AG09319 (cell line): Measurements from ENCODE around the gene INTS15.

ENCODE experiments used
- DNase-seq: peaks from one replicate; pipeline ENCODE4 v3.0.0-alpha.2; 2010; ENCODE audit warnings: low read depth; ENCODE audit errors: extremely low read depth
- TF ChIP-seq, protein P1 (sequence below): IDR thresholded peaks from 2 replicates; pipeline ENCODE4 v1.5.1; 2011; ENCODE audit warnings: low read depth, mild to moderate bottlenecking, inconsistent platforms, low read length, moderate library complexity

The INTS15 gene

DNA sequence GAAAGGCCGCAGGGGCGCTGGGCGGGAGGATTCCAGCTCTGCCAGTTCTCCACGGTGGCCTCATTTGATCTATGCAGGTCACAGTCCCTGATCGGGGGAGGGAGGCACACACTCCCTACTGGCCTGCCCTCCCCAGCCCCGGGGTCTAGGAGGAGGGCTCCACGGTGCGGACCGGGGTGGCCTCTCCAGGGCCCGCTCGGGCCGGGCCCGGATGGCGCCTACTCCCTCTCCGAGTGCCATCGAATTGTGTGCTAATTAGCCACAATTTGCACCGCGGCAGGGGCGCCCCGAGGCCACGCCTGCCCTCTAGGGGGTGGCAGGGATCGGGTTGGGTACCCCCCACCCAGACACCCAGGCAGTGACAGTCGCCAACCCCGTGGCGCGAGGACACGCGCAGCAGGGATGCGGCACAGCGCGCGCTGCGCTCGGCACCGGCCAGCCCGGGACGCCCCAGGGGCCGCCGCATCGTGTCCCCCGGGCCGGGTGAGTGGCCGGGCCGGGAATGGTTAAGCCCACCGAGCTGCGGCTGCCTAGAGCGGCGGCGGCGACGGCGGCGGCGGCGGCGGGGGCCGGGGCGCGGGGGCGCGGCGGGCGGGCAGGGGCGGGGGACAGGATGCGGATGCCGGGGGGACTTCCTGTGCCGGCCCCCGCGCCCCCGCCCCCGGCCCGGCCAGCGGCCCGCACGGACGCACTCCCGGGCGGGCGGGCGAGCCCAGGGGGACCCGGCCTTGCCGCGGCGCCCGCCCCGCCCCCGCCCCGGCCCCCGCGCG, 25.3 kb downstream of the INTS15 start, which contains the start of gene ZNF853:
Gene ZNF853, plus strand, starts transcription at position 658 of the 770 bp plus-strand sequence. CDS start 565 bp downstream, outside the sequence.
- no peak for DNase-seq
- TF ChIP-seq, protein P1, sequence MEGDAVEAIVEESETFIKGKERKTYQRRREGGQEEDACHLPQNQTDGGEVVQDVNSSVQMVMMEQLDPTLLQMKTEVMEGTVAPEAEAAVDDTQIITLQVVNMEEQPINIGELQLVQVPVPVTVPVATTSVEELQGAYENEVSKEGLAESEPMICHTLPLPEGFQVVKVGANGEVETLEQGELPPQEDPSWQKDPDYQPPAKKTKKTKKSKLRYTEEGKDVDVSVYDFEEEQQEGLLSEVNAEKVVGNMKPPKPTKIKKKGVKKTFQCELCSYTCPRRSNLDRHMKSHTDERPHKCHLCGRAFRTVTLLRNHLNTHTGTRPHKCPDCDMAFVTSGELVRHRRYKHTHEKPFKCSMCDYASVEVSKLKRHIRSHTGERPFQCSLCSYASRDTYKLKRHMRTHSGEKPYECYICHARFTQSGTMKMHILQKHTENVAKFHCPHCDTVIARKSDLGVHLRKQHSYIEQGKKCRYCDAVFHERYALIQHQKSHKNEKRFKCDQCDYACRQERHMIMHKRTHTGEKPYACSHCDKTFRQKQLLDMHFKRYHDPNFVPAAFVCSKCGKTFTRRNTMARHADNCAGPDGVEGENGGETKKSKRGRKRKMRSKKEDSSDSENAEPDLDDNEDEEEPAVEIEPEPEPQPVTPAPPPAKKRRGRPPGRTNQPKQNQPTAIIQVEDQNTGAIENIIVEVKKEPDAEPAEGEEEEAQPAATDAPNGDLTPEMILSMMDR, result no peak

DNA sequence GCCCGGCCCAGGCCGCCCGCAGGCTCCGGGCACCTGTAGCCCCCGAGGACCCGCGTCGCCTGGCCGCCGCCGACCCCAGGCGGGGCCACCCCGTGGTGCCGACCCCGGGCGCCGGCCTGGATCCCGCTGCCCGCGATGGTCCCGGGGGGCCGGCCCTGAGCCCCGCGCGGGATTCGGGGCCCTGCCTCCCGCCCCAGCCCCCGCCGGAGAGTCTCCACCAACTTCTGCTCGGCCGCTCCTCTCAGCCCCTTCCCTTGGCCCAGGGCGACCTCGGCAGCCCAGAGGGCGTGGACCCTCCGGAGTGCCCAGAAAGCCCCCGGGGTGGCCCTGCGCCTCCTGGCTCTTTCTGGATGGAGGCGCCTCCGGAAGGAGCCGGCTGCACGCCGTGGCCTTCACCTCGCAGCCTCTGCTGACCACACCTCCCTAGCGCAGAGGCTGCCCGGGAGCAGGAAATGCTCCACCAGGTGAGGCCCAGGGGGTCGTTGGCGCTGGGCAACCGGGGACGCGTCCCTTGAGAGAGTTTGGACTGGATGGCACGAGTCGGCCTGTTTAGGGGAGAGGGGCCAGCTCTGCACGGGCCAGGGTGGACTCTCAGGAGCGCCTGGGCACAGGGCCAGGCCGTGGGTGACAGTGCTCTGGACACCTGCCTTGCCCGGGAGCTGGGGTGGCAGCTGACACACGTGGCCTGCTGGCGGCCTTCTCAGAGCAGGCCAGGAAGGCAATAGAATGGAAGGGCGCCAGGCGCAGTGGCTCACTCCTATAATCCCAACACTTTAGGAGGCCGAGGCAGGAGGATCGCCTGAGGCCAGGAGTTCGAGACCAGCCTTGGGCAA, 26.1 kb downstream of the INTS15 start:
- TF ChIP-seq, protein P1, result no peak
- no peak for DNase-seq

DNA sequence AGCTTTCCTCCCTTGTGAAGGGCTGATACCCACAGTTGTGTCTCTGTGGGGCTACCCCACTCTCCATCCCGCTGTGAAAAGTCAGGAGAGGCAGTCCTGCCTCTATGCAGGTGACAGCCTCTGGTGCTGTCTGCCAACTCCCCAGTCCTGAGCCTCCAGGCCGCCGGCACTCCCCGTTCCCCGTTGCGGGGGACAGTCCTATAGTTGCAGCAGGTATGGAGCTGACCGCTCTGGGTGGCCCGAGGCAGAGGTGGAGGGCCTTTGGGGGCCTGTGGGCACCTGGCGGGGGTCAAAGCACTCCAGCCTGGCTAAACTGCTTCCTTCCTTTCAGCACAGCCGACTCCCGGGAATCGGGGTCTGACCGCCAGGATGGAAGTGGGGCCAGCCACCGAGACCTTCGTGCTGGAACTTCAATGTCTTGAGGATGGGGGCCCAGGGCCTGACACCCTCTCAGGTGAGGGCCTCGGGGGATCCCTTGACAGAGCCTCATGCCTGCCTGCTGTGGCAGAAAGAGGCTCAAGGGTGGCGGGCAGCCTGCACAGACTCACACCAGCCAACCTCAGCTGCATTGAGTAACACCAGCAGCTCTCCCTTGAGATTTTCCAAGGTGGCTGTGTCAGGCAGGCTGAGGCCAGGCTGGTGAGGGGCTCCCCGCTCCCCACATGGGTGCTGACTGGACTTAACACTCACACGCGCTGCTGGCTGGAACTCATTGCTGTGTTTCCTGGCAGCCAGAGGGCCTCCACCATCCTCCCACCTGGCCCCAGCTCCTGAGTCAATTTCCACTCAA, 27.2 kb downstream of the INTS15 start:
- DNase-seq, result no peak
- TF ChIP-seq, protein P1, result no peak

DNA sequence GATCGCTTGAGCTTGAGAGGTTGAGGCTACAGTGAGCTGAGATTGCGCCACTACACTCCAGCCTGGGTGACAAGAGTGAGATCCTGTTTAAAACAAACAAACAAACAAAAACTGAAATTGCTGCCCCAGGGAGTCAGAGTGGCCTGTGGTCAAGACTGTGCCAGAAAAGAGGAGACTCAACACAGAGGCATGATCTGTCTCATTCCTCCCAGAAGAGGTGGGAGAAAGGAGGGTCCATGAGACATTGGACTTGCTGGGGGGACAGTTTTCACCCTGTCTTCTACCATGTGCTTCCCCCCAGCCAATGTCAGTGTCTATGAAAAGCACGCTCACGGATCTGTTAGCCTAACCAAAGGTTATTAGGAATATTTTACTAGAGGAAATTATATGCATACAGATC, 28.8 kb downstream of the INTS15 start:
- TF ChIP-seq, protein P1, result no peak

DNA sequence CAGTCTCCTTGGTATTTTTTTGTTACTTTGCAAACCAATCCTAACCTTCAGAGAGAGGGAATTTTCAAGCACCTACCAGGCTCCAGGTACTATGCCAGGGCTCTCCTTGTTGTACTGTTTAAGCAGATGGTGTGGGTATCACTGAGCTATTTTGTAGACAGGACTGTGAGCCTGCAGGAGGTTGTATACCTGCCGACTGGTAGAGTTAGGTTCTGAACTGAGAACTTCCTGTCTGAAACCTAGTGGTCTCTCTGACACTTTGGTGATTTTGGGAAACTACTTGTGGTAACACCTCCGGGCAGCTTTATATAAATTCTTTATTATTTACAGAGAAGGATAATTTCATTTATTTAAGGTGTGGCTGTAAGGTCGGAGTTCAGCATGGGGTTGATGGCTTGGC, 30.1 kb downstream of the INTS15 start:
- no peak for DNase-seq
- TF ChIP-seq, protein P1, result no peak

More for the DNA sequence above, 28.8 kb downstream of the INTS15 start:
- DNase-seq, result no peak

DNA sequence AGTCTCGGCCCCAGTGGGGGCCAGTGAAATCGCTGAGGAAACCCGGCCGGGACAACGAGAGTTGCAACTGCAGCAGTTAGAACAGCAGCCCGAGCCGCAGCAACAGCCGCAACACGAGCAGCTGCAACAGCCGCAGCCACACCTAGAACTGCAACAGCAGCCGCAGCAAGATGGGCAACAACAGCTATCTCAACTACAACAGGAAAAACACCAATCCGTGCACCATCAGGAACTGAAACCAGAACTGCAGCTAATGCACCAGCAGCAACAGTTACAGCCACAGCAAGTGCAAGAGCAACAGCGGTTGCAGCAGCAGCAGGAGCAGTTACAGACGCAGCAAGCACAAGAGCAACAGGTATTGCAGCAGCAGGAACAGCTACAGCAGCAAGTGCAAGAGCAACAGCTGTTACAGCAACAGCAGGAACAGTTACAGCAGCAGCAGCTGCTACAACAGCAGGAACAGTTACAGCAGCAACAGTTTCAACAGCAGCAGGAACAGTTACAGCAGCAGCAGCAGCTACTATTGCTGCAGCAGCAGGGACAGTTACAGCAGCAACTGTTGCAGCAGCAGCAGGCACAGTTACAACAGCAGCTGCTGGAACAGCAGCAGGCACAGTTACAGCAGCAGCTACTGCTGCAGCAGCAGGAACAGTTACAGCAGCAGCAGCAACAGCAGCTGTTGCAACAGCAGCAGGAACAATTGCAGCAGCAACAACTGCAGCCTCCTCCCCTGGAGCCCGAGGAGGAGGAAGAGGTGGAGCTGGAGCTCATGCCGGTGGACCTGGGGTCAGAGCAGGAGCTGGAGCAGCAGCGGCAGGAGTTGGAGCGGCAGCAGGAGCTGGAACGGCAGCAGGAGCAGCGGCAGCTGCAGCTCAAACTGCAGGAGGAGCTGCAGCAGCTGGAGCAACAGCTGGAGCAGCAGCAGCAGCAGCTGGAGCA, 31.6 kb downstream of the INTS15 start:
- TF ChIP-seq, protein P1, result no peak
- no peak for DNase-seq
